HEK293 (cell line): ENCODE results near the gene PARD6B.

Source experiments
- KLF10 ChIP-seq: fragments of 450-650 bp; IDR thresholded peaks from 2 replicates; pipeline ENCODE4 v1.5.1; 2018; ENCODE audit warnings: missing biosample characterization, mild to moderate bottlenecking, missing genetic modification characterization
- SCRT2 ChIP-seq: fragments of 450-650 bp; formaldehyde crosslinking; IDR thresholded peaks from 2 replicates; pipeline ENCODE4 v1.5.1; 2016; ENCODE audit warnings: missing biosample characterization, missing genetic modification characterization
- SP7 ChIP-seq: fragments of 450-650 bp; formaldehyde crosslinking; IDR thresholded peaks from 2 replicates; pipeline ENCODE4 v1.5.1; 2016; ENCODE audit warnings: missing biosample characterization, missing genetic modification characterization
- ZNF146 ChIP-seq: fragments of 450-650 bp; formaldehyde crosslinking; IDR thresholded peaks from 2 replicates; pipeline ENCODE4 v1.5.1; 2016; ENCODE audit warnings: missing biosample characterization, missing genetic modification characterization
- ZNF19 ChIP-seq: fragments of 450-650 bp; formaldehyde crosslinking; IDR thresholded peaks from 2 replicates; pipeline ENCODE4; 2016; ENCODE audit warnings: missing biosample characterization, missing genetic modification characterization, low read depth
- ZNF274 ChIP-seq, 2 experiments: fragments of 200-500 bp in 1 of 2; fragments of 450-650 bp in 1 of 2; sonication (Bioruptor generic) in 1 of 2; formaldehyde crosslinking in 1 of 2; IDR thresholded peaks; 2 replicates each; pipeline versions ENCODE4 v1.5.1 to v1.6.1; 2014 to 2016; ENCODE audit warnings: borderline replicate concordance in 1 of 2, inconsistent platforms in 1 of 2, low read length in 1 of 2, missing biosample characterization in 1 of 2, missing genetic modification characterization in 1 of 2
- ZNF335 ChIP-seq: fragments of 450-650 bp; formaldehyde crosslinking; conservative IDR thresholded peaks from 2 replicates; pipeline ENCODE4 v1.5.1; 2016; ENCODE audit warnings: missing biosample characterization, missing genetic modification characterization
- ZNF341 ChIP-seq: fragments of 450-650 bp; formaldehyde crosslinking; IDR thresholded peaks from 2 replicates; pipeline ENCODE4; 2016; ENCODE audit warnings: low read depth, missing biosample characterization, missing genetic modification characterization
- ZNF473 ChIP-seq: fragments of 450-650 bp; formaldehyde crosslinking; IDR thresholded peaks from 2 replicates; pipeline ENCODE4 v1.5.1; 2017; ENCODE audit warnings: missing biosample characterization, missing genetic modification characterization
- ZNF48 ChIP-seq: fragments of 450-650 bp; formaldehyde crosslinking; IDR thresholded peaks from 2 replicates; pipeline ENCODE4 v1.5.1; 2016; ENCODE audit warnings: missing biosample characterization, missing genetic modification characterization
- ZNF501 ChIP-seq: fragments of 450-650 bp; formaldehyde crosslinking; IDR thresholded peaks from 2 replicates; pipeline ENCODE4 v1.5.1; 2016; ENCODE audit warnings: missing biosample characterization, missing genetic modification characterization
- ZNF544 ChIP-seq: fragments of 450-650 bp; formaldehyde crosslinking; IDR thresholded peaks from 2 replicates; pipeline ENCODE4 v1.5.0; 2017; ENCODE audit warnings: missing biosample characterization, missing genetic modification characterization
- ZNF596 ChIP-seq: fragments of 450-650 bp; IDR thresholded peaks from 2 replicates; pipeline ENCODE4 v1.5.0; 2018; ENCODE audit warnings: missing biosample characterization, mild to moderate bottlenecking, missing genetic modification characterization, moderate library complexity
- ZNF76 ChIP-seq: fragments of 450-650 bp; formaldehyde crosslinking; IDR thresholded peaks from 2 replicates; pipeline ENCODE4; 2016; ENCODE audit warnings: low read depth, missing biosample characterization, missing genetic modification characterization, borderline replicate concordance
- ZNF776 ChIP-seq: fragments of 450-650 bp; formaldehyde crosslinking; IDR thresholded peaks from 2 replicates; pipeline ENCODE4 v1.5.0; 2017; ENCODE audit warnings: missing biosample characterization, missing genetic modification characterization, borderline replicate concordance
- ZNF777 ChIP-seq: fragments of 450-650 bp; formaldehyde crosslinking; IDR thresholded peaks from 2 replicates; pipeline ENCODE4 v1.5.1; 2017; ENCODE audit warnings: missing biosample characterization, missing genetic modification characterization, borderline replicate concordance
- ZNF792 ChIP-seq: fragments of 450-650 bp; formaldehyde crosslinking; IDR thresholded peaks from 2 replicates; pipeline ENCODE4 v1.5.1; 2016; ENCODE audit warnings: missing biosample characterization, missing genetic modification characterization
- ZSCAN16 ChIP-seq: fragments of 450-650 bp; formaldehyde crosslinking; IDR thresholded peaks from 2 replicates; pipeline ENCODE4 v1.5.1; 2016; ENCODE audit warnings: missing biosample characterization, missing genetic modification characterization
- ZSCAN30 ChIP-seq: fragments of 450-650 bp; IDR thresholded peaks from 2 replicates; pipeline ENCODE4 v1.5.1; 2018; ENCODE audit warnings: missing biosample characterization, mild to moderate bottlenecking, missing genetic modification characterization, moderate library complexity
- TF ChIP-seq, protein P1 (sequence below): fragments of 450-650 bp; formaldehyde crosslinking; IDR thresholded peaks from 2 replicates; pipeline ENCODE4 v1.5.1; 2016; ENCODE audit warnings: missing biosample characterization, missing genetic modification characterization
- TF ChIP-seq, protein P2 (sequence below): fragments of 450-650 bp; formaldehyde crosslinking; IDR thresholded peaks from 2 replicates; pipeline ENCODE4 v1.5.1; 2016; ENCODE audit warnings: missing biosample characterization, missing genetic modification characterization
- TF ChIP-seq, protein P3 (sequence below): sonication (generic); formaldehyde crosslinking; IDR thresholded peaks from 2 replicates; pipeline ENCODE4 v1.8.1; 2022; ENCODE audit warnings: mild to moderate bottlenecking, moderate library complexity, missing genetic modification reagents
- TF ChIP-seq, protein P4 (sequence below): fragments of 450-650 bp; formaldehyde crosslinking; IDR thresholded peaks from 2 replicates; pipeline ENCODE4 v1.5.1; 2016; ENCODE audit warnings: missing biosample characterization, missing genetic modification characterization
- TF ChIP-seq, protein P5 (sequence below): fragments of 450-650 bp; IDR thresholded peaks from 2 replicates; pipeline ENCODE4 v1.5.1; 2018; ENCODE audit warnings: missing biosample characterization, mild to moderate bottlenecking, missing genetic modification characterization

PARD6B gene

DNA sequence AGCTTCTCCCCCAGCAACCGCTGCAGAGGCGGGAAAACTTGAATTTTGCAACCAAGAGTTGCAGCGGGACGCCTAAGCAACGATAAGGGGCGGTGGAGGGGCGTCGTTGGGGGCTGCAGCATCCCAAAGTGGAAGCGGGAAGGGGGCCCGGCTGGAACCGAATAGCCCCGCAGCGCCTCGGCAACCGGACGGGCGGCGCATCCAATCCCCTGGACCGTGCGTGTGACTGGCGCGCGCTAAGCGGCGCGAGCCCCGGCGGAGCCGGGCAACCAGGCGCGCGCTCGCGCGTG, 670 bp upstream of the PARD6B start (continued):
- TF ChIP-seq, protein P1, sequence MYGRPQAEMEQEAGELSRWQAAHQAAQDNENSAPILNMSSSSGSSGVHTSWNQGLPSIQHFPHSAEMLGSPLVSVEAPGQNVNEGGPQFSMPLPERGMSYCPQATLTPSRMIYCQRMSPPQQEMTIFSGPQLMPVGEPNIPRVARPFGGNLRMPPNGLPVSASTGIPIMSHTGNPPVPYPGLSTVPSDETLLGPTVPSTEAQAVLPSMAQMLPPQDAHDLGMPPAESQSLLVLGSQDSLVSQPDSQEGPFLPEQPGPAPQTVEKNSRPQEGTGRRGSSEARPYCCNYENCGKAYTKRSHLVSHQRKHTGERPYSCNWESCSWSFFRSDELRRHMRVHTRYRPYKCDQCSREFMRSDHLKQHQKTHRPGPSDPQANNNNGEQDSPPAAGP, result peak; percentile 28; the same call in 1 of the 2 replicates
- TF ChIP-seq ZSCAN30 (tag by site-specific recombination) (0 out of 2 replicates have a peak, but pooled peaks have one; percentile 29), ZNF335 (tag by site-specific recombination) (peak; percentile 64), SP7 (peak; percentile 20; the same call in 1 of the 2 replicates), ZSCAN16 (tag by site-specific recombination) (no peak), ZNF776 (tag by site-specific recombination) (no peak), ZNF146 (tag by site-specific recombination) (no peak), ZNF544 (tag by site-specific recombination) (no peak), KLF10 (0 out of 2 replicates have a peak, but pooled peaks have one; percentile 8), ZNF341 (tag by site-specific recombination) (no peak), ZNF19 (no peak), ZNF777 (tag by site-specific recombination) (no peak), ZNF792 (tag by site-specific recombination) (no peak), ZNF48 (tag by site-specific recombination) (no peak), ZNF473 (tag by site-specific recombination) (no peak), ZNF501 (tag by site-specific recombination) (0 out of 2 replicates have a peak, but pooled peaks have one; percentile 9), ZNF76 (0 out of 2 replicates have a peak, but pooled peaks have one; percentile 13), ZNF596 (tag by site-specific recombination) (no peak), ZNF274 (IDR thresholded peaks at IDR 0.05; ENCODE audit: low read length) (no peak), ZNF274 (tag by site-specific recombination; IDR thresholded peaks at IDR 0.05; ENCODE audit: borderline replicate concordance) (no peak), SCRT2 (no peak)
- TF ChIP-seq, protein P2, sequence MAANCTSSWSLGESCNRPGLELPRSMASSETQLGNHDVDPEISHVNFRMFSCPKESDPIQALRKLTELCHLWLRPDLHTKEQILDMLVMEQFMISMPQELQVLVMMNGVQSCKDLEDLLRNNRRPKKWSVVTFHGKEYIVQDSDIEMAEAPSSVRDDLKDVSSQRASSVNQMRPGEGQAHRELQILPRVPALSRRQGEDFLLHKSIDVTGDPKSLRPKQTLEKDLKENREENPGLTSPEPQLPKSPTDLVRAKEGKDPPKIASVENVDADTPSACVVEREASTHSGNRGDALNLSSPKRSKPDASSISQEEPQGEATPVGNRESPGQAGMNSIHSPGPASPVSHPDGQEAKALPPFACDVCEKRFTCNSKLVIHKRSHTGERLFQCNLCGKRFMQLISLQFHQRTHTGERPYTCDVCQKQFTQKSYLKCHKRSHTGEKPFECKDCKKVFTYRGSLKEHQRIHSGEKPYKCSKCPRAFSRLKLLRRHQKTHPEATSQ, result 0 out of 2 replicates have a peak, but pooled peaks have one; percentile 27
- TF ChIP-seq, protein P3, sequence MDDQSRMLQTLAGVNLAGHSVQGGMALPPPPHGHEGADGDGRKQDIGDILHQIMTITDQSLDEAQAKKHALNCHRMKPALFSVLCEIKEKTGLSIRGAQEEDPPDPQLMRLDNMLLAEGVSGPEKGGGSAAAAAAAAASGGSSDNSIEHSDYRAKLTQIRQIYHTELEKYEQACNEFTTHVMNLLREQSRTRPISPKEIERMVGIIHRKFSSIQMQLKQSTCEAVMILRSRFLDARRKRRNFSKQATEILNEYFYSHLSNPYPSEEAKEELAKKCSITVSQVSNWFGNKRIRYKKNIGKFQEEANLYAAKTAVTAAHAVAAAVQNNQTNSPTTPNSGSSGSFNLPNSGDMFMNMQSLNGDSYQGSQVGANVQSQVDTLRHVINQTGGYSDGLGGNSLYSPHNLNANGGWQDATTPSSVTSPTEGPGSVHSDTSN, result no peak
- TF ChIP-seq, protein P4, sequence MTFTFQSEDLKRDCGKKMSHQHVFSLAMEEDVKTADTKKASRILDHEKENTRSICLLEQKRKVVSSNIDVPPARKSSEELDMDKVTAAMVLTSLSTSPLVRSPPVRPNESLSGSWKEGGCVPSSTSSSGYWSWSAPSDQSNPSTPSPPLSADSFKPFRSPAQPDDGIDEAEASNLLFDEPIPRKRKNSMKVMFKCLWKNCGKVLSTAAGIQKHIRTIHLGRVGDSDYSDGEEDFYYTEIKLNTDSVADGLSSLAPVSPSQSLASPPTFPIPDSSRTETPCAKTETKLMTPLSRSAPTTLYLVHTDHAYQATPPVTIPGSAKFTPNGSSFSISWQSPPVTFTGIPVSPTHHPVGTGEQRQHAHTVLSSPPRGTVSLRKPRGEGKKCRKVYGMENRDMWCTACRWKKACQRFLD (tag by site-specific recombination), result no peak
- TF ChIP-seq, protein P5, sequence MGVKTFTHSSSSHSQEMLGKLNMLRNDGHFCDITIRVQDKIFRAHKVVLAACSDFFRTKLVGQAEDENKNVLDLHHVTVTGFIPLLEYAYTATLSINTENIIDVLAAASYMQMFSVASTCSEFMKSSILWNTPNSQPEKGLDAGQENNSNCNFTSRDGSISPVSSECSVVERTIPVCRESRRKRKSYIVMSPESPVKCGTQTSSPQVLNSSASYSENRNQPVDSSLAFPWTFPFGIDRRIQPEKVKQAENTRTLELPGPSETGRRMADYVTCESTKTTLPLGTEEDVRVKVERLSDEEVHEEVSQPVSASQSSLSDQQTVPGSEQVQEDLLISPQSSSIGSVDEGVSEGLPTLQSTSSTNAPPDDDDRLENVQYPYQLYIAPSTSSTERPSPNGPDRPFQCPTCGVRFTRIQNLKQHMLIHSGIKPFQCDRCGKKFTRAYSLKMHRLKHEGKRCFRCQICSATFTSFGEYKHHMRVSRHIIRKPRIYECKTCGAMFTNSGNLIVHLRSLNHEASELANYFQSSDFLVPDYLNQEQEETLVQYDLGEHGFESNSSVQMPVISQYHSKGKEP (tag by site-specific recombination), result 0 out of 2 replicates have a peak, but pooled peaks have one; percentile 31
